Stimulated activated CD4-positive, alpha-beta T cell treated with anti-CD3 and anti-CD28 coated beads, Interleukin-1b, Interleukin-23, amount 100 ng/mL, for 1 hour (primary cell): ENCODE measurements around the gene SORCS3.

Experiments
- DNase-seq, 2 donors: peaks; one replicate each; pipeline ENCODE4 v3.0.0-alpha.2; 2020; ENCODE audit warnings: low read depth in 2 of 2

Gene SORCS3

GRCh38 chr10:104842704-104843103 lies 201.6 kb downstream of the SORCS3 start:
- DNase-seq: no peak

GRCh38 chr10:104844073-104844472 lies 203.0 kb downstream of the SORCS3 start:
- no peak for DNase-seq

- no peak for DNase-seq
Measured at GRCh38 chr10:104850023-104850422, 208.9 kb downstream of the SORCS3 start.

GRCh38 chr10:104867966-104868598 lies 227.0 kb downstream of the SORCS3 start:
- no peak for DNase-seq

- no peak for DNase-seq
Measured at GRCh38 chr10:104872691-104873090, 231.6 kb downstream of the SORCS3 start.

- no peak for DNase-seq
Measured at GRCh38 chr10:104873161-104873560, 232.1 kb downstream of the SORCS3 start.

GRCh38 chr10:104875561-104875960 lies 234.5 kb downstream of the SORCS3 start:
- DNase-seq: no peak

- no peak for DNase-seq
Measured at GRCh38 chr10:104880624-104881398, 239.7 kb downstream of the SORCS3 start.

- no peak for DNase-seq
Measured at GRCh38 chr10:104881740-104882139, 240.7 kb downstream of the SORCS3 start.

GRCh38 chr10:104892879-104893617 lies 252.0 kb downstream of the SORCS3 start:
- DNase-seq: no peak

- DNase-seq: no peak
Measured at GRCh38 chr10:104893701-104894100, 252.6 kb downstream of the SORCS3 start.

- DNase-seq: no peak
Measured at GRCh38 chr10:104894681-104895080, 253.6 kb downstream of the SORCS3 start.

GRCh38 chr10:104895541-104895940 lies 254.5 kb downstream of the SORCS3 start:
- DNase-seq: no peak

GRCh38 chr10:104895981-104896380 lies 254.9 kb downstream of the SORCS3 start:
- no peak for DNase-seq

- DNase-seq: no peak
Measured at GRCh38 chr10:104897696-104898095, 256.6 kb downstream of the SORCS3 start.

- DNase-seq: no peak
Measured at GRCh38 chr10:104899779-104900178, 258.7 kb downstream of the SORCS3 start.

GRCh38 chr10:104903433-104903832 lies 262.3 kb downstream of the SORCS3 start:
- DNase-seq: no peak

GRCh38 chr10:104904753-104905323 lies 263.7 kb downstream of the SORCS3 start:
- no peak for DNase-seq

- no peak for DNase-seq
Measured at GRCh38 chr10:104906112-104906511, 265.0 kb downstream of the SORCS3 start.

- DNase-seq: no peak
Measured at GRCh38 chr10:104907521-104907920, 266.4 kb downstream of the SORCS3 start.

- no peak for DNase-seq
Measured at GRCh38 chr10:104908581-104908980, 267.5 kb downstream of the SORCS3 start.

- DNase-seq: no peak
Measured at GRCh38 chr10:104910712-104911111, 269.6 kb downstream of the SORCS3 start.
